ENCODE measurements around the gene BORCS5.
A peak's percentile ranks its signal among the peaks of the same experiment; 100 is the strongest.

GRCh38 chr12:12439636-12440035 is 82.8 kb downstream of the BORCS5 start:
- TF ChIP-seq, protein P1, sequence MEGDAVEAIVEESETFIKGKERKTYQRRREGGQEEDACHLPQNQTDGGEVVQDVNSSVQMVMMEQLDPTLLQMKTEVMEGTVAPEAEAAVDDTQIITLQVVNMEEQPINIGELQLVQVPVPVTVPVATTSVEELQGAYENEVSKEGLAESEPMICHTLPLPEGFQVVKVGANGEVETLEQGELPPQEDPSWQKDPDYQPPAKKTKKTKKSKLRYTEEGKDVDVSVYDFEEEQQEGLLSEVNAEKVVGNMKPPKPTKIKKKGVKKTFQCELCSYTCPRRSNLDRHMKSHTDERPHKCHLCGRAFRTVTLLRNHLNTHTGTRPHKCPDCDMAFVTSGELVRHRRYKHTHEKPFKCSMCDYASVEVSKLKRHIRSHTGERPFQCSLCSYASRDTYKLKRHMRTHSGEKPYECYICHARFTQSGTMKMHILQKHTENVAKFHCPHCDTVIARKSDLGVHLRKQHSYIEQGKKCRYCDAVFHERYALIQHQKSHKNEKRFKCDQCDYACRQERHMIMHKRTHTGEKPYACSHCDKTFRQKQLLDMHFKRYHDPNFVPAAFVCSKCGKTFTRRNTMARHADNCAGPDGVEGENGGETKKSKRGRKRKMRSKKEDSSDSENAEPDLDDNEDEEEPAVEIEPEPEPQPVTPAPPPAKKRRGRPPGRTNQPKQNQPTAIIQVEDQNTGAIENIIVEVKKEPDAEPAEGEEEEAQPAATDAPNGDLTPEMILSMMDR (conservative IDR thresholded peaks at IDR 0.05; ENCODE audit: low read depth, low read length) = no peak
- TF ChIP-seq POLR2A (IDR thresholded peaks at IDR 0.05; ENCODE audit: low read depth, low read length) = no peak
- no peak for TF ChIP-seq RAD21 (IDR thresholded peaks at IDR 0.05; ENCODE audit: low read length)
- TF ChIP-seq BHLHE40 (IDR thresholded peaks at IDR 0.05; ENCODE audit: low read depth, low read length) = no peak; the same call in 1 of the 2 replicates
- no peak for TF ChIP-seq MAZ (IDR thresholded peaks at IDR 0.05; ENCODE audit: borderline replicate concordance, low read depth, low read length)
- peak; percentile 94 for TF ChIP-seq CEBPB (IDR thresholded peaks at IDR 0.05; ENCODE audit: low read depth, low read length)
- no peak for TF ChIP-seq MXI1 (IDR thresholded peaks at IDR 0.05; ENCODE audit: borderline replicate concordance, low read depth, low read length)

Data from IMR-90 (cell line).